ENCODE data around the gene CUL9.

- TF ChIP-seq POLR2A (IDR thresholded peaks at IDR 0.05), result no peak
- peak; percentile 88 to 94 (median 91) for TF ChIP-seq CTCF (IDR thresholded peaks at IDR 0.05)
Measured at GRCh38 chr6:43228951-43229802, 47.2 kb downstream of the CUL9 start, which contains the start of gene DNPH1.

Data from testis (tissue), 2 donors.